PFSK-1 (cell line): ENCODE measurements around the gene VPS35.

ENCODE experiments used
- FOXP2 ChIP-seq: optimal IDR thresholded peaks from 2 replicates; pipeline ENCODE3; 2011; ENCODE audit warnings: borderline replicate concordance, control low read depth, inconsistent platforms; ENCODE audit not compliant: insufficient read depth; ENCODE audit errors: extremely low read length, extremely low read depth
- POLR2AphosphoS5 ChIP-seq: IDR thresholded peaks from 2 replicates; pipeline ENCODE4 v1.6.1; 2012; ENCODE audit warnings: low read depth, mild to moderate bottlenecking, control low read depth, low read length, moderate library complexity
- REST ChIP-seq, 2 experiments: IDR thresholded peaks; 2 replicates each; pipeline versions ENCODE4 v1.6.1 to v1.8.0; 2011 to 2012; ENCODE audit warnings: low read depth in 2 of 2, low read length in 2 of 2, control low read depth in 1 of 2, inconsistent platforms in 1 of 2, mild to moderate bottlenecking in 1 of 2, moderate library complexity in 1 of 2; ENCODE audit not compliant: insufficient read depth in 1 of 2
- SIN3A ChIP-seq: IDR thresholded peaks from 2 replicates; pipeline ENCODE4 v1.6.1; 2012; ENCODE audit warnings: mild to moderate bottlenecking, low read length, moderate library complexity, borderline replicate concordance; ENCODE audit not compliant: insufficient read depth
- TAF1 ChIP-seq: IDR thresholded peaks from 2 replicates; pipeline ENCODE4 v1.6.1; 2012; ENCODE audit warnings: low read length, control low read depth, borderline replicate concordance; ENCODE audit not compliant: insufficient read depth

VPS35 gene

GRCh38 chr16:46702030-46702429 is 13.1 kb upstream of the VPS35 start:
- TF ChIP-seq FOXP2 = no peak
- no peak for TF ChIP-seq POLR2AphosphoS5
- no peak for TF ChIP-seq SIN3A
- TF ChIP-seq TAF1 = no peak
- TF ChIP-seq REST (IDR thresholded peaks at IDR 0.05; ENCODE audit: insufficient read depth in 1 of 2, low read depth in 2 of 2, low read length in 2 of 2) = no peak

DNA sequence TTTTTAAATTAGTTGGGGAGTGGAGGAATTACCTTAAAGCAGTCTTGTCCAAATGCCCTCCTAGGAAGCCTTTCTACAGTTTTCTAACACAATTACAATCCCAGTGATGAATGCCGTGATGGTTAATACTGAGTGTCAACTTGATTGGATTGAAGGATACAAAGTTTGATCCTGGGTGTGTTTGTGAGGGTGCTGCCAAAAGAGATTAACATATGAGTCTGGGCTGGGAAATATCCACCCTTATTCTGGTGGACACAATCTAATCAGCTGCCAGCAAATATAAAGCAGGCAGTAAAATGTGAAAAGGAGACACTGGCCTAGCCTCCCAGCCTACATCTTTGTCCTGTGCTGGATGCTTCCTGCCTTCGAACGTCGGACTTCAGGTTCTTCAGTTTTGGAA is 12.6 kb upstream of the VPS35 start:
- no peak for TF ChIP-seq TAF1
- no peak for TF ChIP-seq REST (IDR thresholded peaks at IDR 0.05; ENCODE audit: insufficient read depth in 1 of 2, low read depth in 2 of 2, low read length in 2 of 2)
- no peak for TF ChIP-seq POLR2AphosphoS5
- TF ChIP-seq SIN3A = no peak
- TF ChIP-seq FOXP2 = no peak

DNA sequence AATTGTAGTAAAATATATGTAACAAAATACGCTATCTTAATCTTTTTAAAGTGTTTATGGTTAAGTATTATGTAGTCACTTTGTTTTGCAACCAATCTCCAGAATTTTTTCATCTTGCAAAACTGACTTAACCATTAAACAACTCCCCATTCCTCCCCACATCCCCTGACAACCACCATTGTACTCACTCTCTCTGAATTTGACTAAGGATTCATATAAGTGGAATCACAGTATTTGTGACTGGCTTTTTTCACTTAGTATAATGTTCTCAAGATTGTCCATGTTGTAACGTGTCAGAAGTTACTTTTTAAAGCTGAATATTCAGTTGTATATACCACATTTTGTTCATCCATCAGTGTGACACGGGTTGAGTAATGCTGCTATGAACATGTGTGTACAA is 11.1 kb upstream of the VPS35 start:
- TF ChIP-seq REST (IDR thresholded peaks at IDR 0.05; ENCODE audit: insufficient read depth in 1 of 2, low read depth in 2 of 2, low read length in 2 of 2) (no peak), FOXP2 (no peak), POLR2AphosphoS5 (no peak), TAF1 (no peak), SIN3A (no peak)

DNA sequence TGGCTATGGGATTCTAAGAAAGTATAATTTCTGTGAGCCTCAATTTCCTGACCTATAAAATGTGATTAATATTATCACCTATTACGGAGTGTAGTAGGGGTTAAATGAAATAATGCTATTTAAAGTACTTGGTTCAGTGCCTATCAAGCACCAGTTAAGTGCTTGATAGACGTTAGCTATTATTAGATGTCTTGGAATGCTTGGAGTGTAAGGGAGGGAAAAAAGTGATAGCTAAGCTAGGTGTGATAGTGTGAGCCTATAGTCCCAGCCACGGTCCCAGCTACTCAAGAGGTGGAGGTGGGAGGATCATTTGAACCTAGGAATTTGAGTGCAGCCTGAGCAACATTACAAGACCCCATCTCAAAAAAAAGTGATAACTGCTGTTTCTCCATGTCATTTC is 8.0 kb upstream of the VPS35 start:
- TF ChIP-seq TAF1 (no peak), SIN3A (no peak), REST (IDR thresholded peaks at IDR 0.05; ENCODE audit: insufficient read depth in 1 of 2, low read depth in 2 of 2, low read length in 2 of 2) (no peak), POLR2AphosphoS5 (no peak), FOXP2 (no peak)

GRCh38 chr16:46695937-46696336 is 7.0 kb upstream of the VPS35 start:
- TF ChIP-seq REST (IDR thresholded peaks at IDR 0.05; ENCODE audit: insufficient read depth in 1 of 2, low read depth in 2 of 2, low read length in 2 of 2) (no peak), POLR2AphosphoS5 (no peak), TAF1 (no peak), SIN3A (no peak), FOXP2 (no peak)
